ENCODE results near the gene RHOBTB3. TPM values are rescaled to one million over a fixed set of nuclear protein-coding genes. Genes with fewer than 3 reads are reported as not detected.
"Not testable (repeated sequence)": the region's sequence is repeated elsewhere in the genome, so short reads cannot be mapped to it uniquely, and the experiment has no call there.

Gene RHOBTB3
- total and polyA plus RNA-seq, 4 donors, result 10.5 to 59.8 (median 39.8) TPM

DNA sequence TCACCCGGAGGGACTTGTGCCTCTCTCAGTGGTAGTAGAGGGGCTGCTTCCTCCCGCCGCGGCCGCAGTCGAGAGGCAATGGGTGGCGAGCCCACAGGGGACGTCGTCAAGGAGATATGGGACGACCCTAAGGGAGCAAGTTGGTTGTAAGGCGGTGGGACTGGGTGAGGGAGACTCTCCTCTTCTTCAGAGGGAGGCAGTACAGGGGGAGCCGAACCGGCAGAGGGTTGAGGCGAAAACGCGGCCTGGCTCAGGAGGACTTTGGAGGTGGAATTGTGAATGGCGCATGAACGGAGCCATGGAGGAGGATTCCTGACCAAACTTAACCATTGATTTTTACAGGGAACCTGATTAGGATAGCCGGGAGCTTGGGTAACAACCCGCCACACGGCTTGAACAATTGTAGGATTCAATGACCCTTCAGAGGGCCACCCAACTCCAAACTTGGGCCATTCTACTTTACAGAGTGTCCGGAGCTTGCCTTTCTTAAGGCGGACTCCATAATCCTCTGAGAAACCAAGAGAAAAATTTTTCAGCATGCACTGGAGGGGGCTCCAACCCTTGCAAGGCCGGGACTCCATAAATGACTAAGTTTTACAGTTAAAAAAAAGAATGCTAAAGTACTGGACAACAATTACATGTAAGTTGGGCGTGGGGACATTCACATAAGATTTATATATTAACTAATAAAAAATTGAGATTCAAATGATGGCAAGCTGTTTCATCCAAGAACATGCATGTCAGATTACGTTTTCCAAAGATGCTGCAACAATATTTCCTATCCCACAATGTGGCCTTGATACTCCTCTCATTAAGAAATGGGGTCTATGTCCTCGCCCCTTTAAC lies 19.4 kb upstream of the RHOBTB3 start:
- Histone ChIP-seq H3K4me3 (ENCODE audit: low read depth in 1 of 3, low read length in 3 of 3) (no peak overlapping the region), H3K9me3 (ENCODE audit: control insufficient read depth in 4 of 4, low read length in 3 of 4) (no peaks in the 10 kb centered on the region), H3K27ac (ENCODE audit: low read depth in 1 of 2, low read length in 2 of 2) (no peak overlapping the region), H3K36me3 (ENCODE audit: control insufficient read depth in 4 of 4, insufficient read depth in 3 of 4, low read depth in 1 of 4, low read length in 3 of 4) (no peaks in the 10 kb centered on the region), H3K4me1 (ENCODE audit: control insufficient read depth in 4 of 4, insufficient read depth in 4 of 4, low read length in 3 of 4) (peaks cover 0 to 5% (median 2%) of the 10 kb centered on the region in 4 donors), H3K27me3 (ENCODE audit: control insufficient read depth in 4 of 4, insufficient read depth in 4 of 4, low read length in 3 of 4) (no peaks in the 10 kb centered on the region), H3K9ac (ENCODE audit: low read depth in 1 of 2, low read length in 2 of 2) (no peak overlapping the region)
- WGBS, result 93% methylated on average over 27 of the region's 27 CpGs
- no peak for DNase-seq (ENCODE audit: low spot score)
- TF ChIP-seq, protein P1, sequence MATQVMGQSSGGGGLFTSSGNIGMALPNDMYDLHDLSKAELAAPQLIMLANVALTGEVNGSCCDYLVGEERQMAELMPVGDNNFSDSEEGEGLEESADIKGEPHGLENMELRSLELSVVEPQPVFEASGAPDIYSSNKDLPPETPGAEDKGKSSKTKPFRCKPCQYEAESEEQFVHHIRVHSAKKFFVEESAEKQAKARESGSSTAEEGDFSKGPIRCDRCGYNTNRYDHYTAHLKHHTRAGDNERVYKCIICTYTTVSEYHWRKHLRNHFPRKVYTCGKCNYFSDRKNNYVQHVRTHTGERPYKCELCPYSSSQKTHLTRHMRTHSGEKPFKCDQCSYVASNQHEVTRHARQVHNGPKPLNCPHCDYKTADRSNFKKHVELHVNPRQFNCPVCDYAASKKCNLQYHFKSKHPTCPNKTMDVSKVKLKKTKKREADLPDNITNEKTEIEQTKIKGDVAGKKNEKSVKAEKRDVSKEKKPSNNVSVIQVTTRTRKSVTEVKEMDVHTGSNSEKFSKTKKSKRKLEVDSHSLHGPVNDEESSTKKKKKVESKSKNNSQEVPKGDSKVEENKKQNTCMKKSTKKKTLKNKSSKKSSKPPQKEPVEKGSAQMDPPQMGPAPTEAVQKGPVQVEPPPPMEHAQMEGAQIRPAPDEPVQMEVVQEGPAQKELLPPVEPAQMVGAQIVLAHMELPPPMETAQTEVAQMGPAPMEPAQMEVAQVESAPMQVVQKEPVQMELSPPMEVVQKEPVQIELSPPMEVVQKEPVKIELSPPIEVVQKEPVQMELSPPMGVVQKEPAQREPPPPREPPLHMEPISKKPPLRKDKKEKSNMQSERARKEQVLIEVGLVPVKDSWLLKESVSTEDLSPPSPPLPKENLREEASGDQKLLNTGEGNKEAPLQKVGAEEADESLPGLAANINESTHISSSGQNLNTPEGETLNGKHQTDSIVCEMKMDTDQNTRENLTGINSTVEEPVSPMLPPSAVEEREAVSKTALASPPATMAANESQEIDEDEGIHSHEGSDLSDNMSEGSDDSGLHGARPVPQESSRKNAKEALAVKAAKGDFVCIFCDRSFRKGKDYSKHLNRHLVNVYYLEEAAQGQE (IDR thresholded peaks at IDR 0.05), result no peak
- no peak for TF ChIP-seq RXRA (IDR thresholded peaks at IDR 0.05)
- TF ChIP-seq HNF4A (conservative IDR thresholded peaks at IDR 0.05), result no peak
- no peak for TF ChIP-seq EGR1 (IDR thresholded peaks at IDR 0.05; ENCODE audit: low read depth in 2 of 2)
- TF ChIP-seq, protein P2, sequence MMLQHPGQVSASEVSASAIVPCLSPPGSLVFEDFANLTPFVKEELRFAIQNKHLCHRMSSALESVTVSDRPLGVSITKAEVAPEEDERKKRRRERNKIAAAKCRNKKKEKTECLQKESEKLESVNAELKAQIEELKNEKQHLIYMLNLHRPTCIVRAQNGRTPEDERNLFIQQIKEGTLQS (IDR thresholded peaks at IDR 0.05), result no peak

DNA sequence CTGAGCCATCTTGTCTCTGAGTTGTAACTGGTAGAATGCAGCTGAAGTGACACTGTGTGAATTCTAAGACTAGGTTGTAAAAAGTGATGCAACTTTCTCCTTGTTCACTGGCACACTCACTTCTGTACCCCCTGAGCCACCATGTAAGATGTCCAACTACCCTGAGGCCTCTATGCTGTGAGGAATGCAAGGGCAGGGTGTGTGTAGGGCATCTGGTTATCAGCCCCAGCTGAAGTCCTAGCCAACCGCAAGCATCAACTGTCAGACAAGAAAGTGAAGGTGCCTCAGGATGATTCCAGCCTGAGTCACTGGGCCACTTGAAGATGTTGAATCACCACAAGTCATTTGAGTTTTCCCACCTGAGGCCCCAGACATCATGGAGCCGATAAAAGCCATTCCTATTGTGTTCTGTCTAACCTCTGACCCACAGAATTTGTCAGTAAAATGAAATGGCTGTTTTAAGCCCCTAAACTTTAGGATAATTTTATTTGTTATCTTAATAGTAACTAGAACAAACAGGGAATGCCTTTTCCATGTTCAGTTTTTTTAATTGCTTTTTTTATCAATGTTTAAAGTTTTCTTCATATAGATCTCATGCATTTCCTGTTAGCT lies 18.7 kb upstream of the RHOBTB3 start:
- WGBS, result 86% methylated on average over 2 of the region's 2 CpGs
- DNase-seq (ENCODE audit: low spot score), result peak; percentile 58
- no peak overlapping the region for H3K27ac ChIP-seq (ENCODE audit: low read depth in 1 of 2, low read length in 2 of 2)

DNA sequence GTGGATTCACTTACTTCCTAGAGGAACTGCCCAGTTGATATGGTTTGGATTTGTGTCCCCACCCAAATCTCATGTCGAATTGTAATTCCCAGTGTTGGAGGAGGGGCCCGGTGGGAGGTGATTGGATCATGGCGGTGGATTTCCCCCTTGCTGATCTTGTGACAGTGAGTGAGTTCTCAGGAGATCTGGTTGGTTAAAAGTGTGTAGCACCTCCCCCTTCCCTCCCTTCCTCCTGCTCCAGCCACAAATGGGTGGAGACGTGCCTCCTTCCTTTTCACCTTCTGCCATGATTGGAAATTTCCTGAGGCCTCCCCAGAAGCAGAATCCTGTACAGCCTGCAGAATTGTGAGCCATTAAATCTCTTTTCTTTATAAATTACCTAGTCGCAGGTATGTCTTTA lies 17.9 kb upstream of the RHOBTB3 start:
- H3K9ac ChIP-seq (ENCODE audit: low read depth in 1 of 2, low read length in 2 of 2); H3K9me3 ChIP-seq (ENCODE audit: control insufficient read depth in 4 of 4, low read length in 3 of 4); H3K4me1 ChIP-seq (ENCODE audit: control insufficient read depth in 4 of 4, insufficient read depth in 4 of 4, low read length in 3 of 4); H3K4me3 ChIP-seq (ENCODE audit: low read depth in 1 of 3, low read length in 3 of 3); DNase-seq (ENCODE audit: low spot score); H3K36me3 ChIP-seq (ENCODE audit: control insufficient read depth in 4 of 4, insufficient read depth in 3 of 4, low read depth in 1 of 4, low read length in 3 of 4); H3K27me3 ChIP-seq (ENCODE audit: control insufficient read depth in 4 of 4, insufficient read depth in 4 of 4, low read length in 3 of 4); H3K27ac ChIP-seq (ENCODE audit: low read depth in 1 of 2, low read length in 2 of 2): not testable (repeated sequence)
- 92% methylated on average over 5 of the region's 5 CpGs for WGBS

More for the DNA sequence above, 18.7 kb upstream of the RHOBTB3 start:
- TF ChIP-seq HNF4G (IDR thresholded peaks at IDR 0.05), result no peak
- TF ChIP-seq, protein P3, sequence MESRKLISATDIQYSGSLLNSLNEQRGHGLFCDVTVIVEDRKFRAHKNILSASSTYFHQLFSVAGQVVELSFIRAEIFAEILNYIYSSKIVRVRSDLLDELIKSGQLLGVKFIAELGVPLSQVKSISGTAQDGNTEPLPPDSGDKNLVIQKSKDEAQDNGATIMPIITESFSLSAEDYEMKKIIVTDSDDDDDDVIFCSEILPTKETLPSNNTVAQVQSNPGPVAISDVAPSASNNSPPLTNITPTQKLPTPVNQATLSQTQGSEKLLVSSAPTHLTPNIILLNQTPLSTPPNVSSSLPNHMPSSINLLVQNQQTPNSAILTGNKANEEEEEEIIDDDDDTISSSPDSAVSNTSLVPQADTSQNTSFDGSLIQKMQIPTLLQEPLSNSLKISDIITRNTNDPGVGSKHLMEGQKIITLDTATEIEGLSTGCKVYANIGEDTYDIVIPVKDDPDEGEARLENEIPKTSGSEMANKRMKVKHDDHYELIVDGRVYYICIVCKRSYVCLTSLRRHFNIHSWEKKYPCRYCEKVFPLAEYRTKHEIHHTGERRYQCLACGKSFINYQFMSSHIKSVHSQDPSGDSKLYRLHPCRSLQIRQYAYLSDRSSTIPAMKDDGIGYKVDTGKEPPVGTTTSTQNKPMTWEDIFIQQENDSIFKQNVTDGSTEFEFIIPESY (IDR thresholded peaks at IDR 0.05), result no peak
- TF ChIP-seq HNF4A (conservative IDR thresholded peaks at IDR 0.05), result no peak
- TF ChIP-seq, protein P4, sequence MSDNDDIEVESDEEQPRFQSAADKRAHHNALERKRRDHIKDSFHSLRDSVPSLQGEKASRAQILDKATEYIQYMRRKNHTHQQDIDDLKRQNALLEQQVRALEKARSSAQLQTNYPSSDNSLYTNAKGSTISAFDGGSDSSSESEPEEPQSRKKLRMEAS (IDR thresholded peaks at IDR 0.05), result no peak
- no peak for TF ChIP-seq TAF1 (conservative IDR thresholded peaks at IDR 0.05)
- no peak for TF ChIP-seq FOXA2 (IDR thresholded peaks at IDR 0.05)
- no peak for TF ChIP-seq YY1 (IDR thresholded peaks at IDR 0.05)
- TF ChIP-seq JUND (IDR thresholded peaks at IDR 0.05), result no peak
- Histone ChIP-seq H3K4me3 (ENCODE audit: low read depth in 1 of 3, low read length in 3 of 3) (no peak overlapping the region), H3K27me3 (ENCODE audit: control insufficient read depth in 4 of 4, insufficient read depth in 4 of 4, low read length in 3 of 4) (no peaks in the 10 kb centered on the region), H3K36me3 (ENCODE audit: control insufficient read depth in 4 of 4, insufficient read depth in 3 of 4, low read depth in 1 of 4, low read length in 3 of 4) (no peaks in the 10 kb centered on the region), H3K9ac (ENCODE audit: low read depth in 1 of 2, low read length in 2 of 2) (no peak overlapping the region), H3K9me3 (ENCODE audit: control insufficient read depth in 4 of 4, low read length in 3 of 4) (no peaks in the 10 kb centered on the region), H3K4me1 (ENCODE audit: control insufficient read depth in 4 of 4, insufficient read depth in 4 of 4, low read length in 3 of 4) (peaks cover 0 to 5% (median 2%) of the 10 kb centered on the region in 4 donors)
